ENCODE measurements around the gene TMPRSS12. TPM values are rescaled to one million over a fixed set of nuclear protein-coding genes. Genes with fewer than 3 reads are reported as not detected.
"Not testable (repeated sequence)": the region's sequence is repeated elsewhere in the genome, so short reads cannot be mapped to it uniquely, and the experiment has no call there.

TMPRSS12 gene
- total RNA-seq, 1 donor from 2014 or later: not detected

GRCh38 chr12:50828886-50829285, 13.8 kb upstream of the TMPRSS12 start:
- TF ChIP-seq, protein P1, sequence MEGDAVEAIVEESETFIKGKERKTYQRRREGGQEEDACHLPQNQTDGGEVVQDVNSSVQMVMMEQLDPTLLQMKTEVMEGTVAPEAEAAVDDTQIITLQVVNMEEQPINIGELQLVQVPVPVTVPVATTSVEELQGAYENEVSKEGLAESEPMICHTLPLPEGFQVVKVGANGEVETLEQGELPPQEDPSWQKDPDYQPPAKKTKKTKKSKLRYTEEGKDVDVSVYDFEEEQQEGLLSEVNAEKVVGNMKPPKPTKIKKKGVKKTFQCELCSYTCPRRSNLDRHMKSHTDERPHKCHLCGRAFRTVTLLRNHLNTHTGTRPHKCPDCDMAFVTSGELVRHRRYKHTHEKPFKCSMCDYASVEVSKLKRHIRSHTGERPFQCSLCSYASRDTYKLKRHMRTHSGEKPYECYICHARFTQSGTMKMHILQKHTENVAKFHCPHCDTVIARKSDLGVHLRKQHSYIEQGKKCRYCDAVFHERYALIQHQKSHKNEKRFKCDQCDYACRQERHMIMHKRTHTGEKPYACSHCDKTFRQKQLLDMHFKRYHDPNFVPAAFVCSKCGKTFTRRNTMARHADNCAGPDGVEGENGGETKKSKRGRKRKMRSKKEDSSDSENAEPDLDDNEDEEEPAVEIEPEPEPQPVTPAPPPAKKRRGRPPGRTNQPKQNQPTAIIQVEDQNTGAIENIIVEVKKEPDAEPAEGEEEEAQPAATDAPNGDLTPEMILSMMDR (IDR thresholded peaks at IDR 0.05; ENCODE audit: unreplicated experiment): no peak
- H3K9me3 Mint-ChIP-seq (ENCODE audit: low read depth): peaks cover 15% of the 10 kb centered on the region
- H3K27ac Mint-ChIP-seq: peak overlapping the region; percentile 86

DNA sequence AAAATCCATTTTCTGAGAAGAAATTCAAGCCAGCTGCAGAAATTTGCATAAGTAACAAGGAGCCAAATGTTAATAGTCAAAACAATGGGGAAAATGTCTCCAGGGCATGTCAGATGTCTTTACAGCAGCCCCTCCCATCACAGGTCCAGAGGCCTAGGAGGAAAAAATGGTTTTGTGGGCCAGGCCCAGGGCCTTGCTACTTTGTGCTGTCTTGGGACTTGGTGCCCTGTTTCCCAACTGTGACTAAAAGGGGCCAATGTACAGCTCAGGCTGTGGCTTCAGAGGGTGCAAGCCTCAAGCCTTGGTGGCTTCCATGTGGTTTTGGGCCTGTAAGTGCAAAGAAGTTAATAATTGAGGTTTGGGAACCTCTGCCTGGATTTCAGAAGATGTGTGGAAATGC, 8.9 kb upstream of the TMPRSS12 start:
- H3K27me3 Mint-ChIP-seq; H3K27ac Mint-ChIP-seq; H3K4me3 Mint-ChIP-seq (ENCODE audit: low read depth); H3K36me3 Mint-ChIP-seq (ENCODE audit: insufficient read depth); DNase-seq (ENCODE audit: low spot score, unreplicated experiment); H3K4me1 Mint-ChIP-seq (ENCODE audit: low read depth): not testable (repeated sequence)
- H3K9me3 Mint-ChIP-seq (ENCODE audit: low read depth): peaks cover 32% of the 10 kb centered on the region

More at GRCh38 chr12:50828886-50829285, 13.8 kb upstream of the TMPRSS12 start:
- H3K4me1 Mint-ChIP-seq (ENCODE audit: low read depth): peaks cover 9% of the 10 kb centered on the region
- DNase-seq (ENCODE audit: low spot score, unreplicated experiment): no peak
- no peaks in the 10 kb centered on the region for H3K27me3 Mint-ChIP-seq
- no peaks in the 10 kb centered on the region for H3K36me3 Mint-ChIP-seq (ENCODE audit: insufficient read depth)
- no peak overlapping the region for H3K4me3 Mint-ChIP-seq (ENCODE audit: low read depth)

DNA sequence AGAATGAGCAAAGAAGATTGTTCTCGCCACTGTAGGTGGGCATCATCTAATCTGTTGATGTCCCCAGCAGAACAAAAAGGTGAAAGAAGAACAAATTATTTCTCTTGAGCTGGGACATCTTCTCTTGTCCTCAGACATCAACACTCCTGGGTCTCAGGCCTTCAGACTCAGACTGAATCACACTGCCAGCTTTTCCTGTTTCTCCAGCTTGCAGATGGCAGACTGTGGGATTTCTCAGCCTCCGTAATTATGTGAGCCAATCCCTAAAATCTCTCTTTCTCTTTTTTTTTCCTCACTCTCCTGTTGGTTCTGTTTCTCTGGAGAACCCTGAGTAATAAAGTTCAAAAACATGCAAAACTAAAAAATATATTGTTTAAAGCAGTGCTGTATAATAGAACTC, 3.7 kb upstream of the TMPRSS12 start:
- no peak overlapping the region for H3K27ac Mint-ChIP-seq
- TF ChIP-seq, protein P1 (IDR thresholded peaks at IDR 0.05; ENCODE audit: unreplicated experiment): no peak
- H3K27me3 Mint-ChIP-seq: no peaks in the 10 kb centered on the region
- peaks cover 6% of the 10 kb centered on the region for H3K4me1 Mint-ChIP-seq (ENCODE audit: low read depth)
- H3K36me3 Mint-ChIP-seq (ENCODE audit: insufficient read depth): no peaks in the 10 kb centered on the region
- no peak overlapping the region for H3K4me3 Mint-ChIP-seq (ENCODE audit: low read depth)
- no peak for DNase-seq (ENCODE audit: low spot score, unreplicated experiment)
- H3K9me3 Mint-ChIP-seq (ENCODE audit: low read depth): peaks cover 22% of the 10 kb centered on the region

GRCh38 chr12:50840809-50841487, 1.8 kb upstream of the TMPRSS12 start:
- H3K36me3 Mint-ChIP-seq (ENCODE audit: insufficient read depth): no peaks in the 10 kb centered on the region
- peaks cover 6% of the 10 kb centered on the region for H3K4me1 Mint-ChIP-seq (ENCODE audit: low read depth)
- H3K9me3 Mint-ChIP-seq (ENCODE audit: low read depth): peaks cover 7% of the 10 kb centered on the region
- no peak overlapping the region for H3K27ac Mint-ChIP-seq
- no peak overlapping the region for H3K4me3 Mint-ChIP-seq (ENCODE audit: low read depth)
- no peak for DNase-seq (ENCODE audit: low spot score, unreplicated experiment)
- H3K27me3 Mint-ChIP-seq: no peaks in the 10 kb centered on the region
- TF ChIP-seq, protein P1 (IDR thresholded peaks at IDR 0.05; ENCODE audit: unreplicated experiment): no peak

- Mint-ChIP-seq H3K9me3 (ENCODE audit: low read depth) (peaks cover 7% of the 10 kb centered on the region), H3K4me1 (ENCODE audit: low read depth) (peaks cover 6% of the 10 kb centered on the region), H3K4me3 (ENCODE audit: low read depth) (peak overlapping the region; percentile 15), H3K27me3 (no peaks in the 10 kb centered on the region), H3K27ac (peak overlapping the region; percentile 42), H3K36me3 (ENCODE audit: insufficient read depth) (no peaks in the 10 kb centered on the region)
- TF ChIP-seq, protein P1 (IDR thresholded peaks at IDR 0.05; ENCODE audit: unreplicated experiment): no peak
- no peak for DNase-seq (ENCODE audit: low spot score, unreplicated experiment)
These were observed 802 bp upstream of the TMPRSS12 start for GRCh38 chr12:50841716-50842531.

Measured in progenitor cell of endocrine pancreas (in vitro differentiated cells).